ENCODE data around the gene SBNO1. TPM values are rescaled to one million over a fixed set of nuclear protein-coding genes. Genes with fewer than 3 reads are reported as not detected.

The SBNO1 gene
- total and polyA plus RNA-seq, 2 donors (not counting 3 experiments of a cell fraction or from before 2014, with no cell fraction given) = 4.8 to 34.2 TPM

DNA sequence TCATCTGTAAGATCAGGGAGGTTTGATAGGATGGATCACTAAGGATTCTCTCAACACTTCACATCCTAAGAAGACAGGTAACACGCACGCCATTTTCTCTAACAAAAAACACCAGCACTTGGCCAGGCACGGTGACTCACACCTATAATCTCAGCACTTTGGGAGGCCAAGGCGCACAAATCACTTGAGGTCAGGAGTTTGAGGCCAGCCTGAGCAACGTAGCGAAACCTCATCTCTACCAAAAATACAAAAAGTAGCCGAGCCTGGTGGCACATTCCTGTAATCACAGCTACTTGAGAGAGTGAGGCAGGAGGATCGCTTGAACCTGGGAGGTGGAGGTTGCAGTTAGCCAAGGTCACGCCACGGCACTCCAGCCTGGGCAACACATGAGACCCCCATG lies 82.5 kb downstream of the SBNO1 start:
- peaks cover 11% of the 10 kb centered on the region for H3K4me1 ChIP-seq (ENCODE audit: control insufficient read depth, extremely low read depth, insufficient read depth, low read length)
- H4K20me1 ChIP-seq (replicated peaks; ENCODE audit: control insufficient read depth, extremely low read depth, insufficient read depth, low read length) = no peaks in the 10 kb centered on the region
- no peak for DNase-seq (ENCODE audit: low read depth, low spot score)
- FAIRE-seq = no peak
- dilution Hi-C loops (cut with MboI; ENCODE audit: extremely low pct_ligation_motif_present, low sequenced_read_pairs) = loop anchor here (25.0 kb wide), 1 partner anchor 330 kb away; the partner anchor contains the start of gene DDX55
- BruUV-seq (replicated peaks) = no TSS peak
- H2AFZ ChIP-seq (ENCODE audit: low read depth, low read length) = no peak overlapping the region
- H3K9me3 ChIP-seq (replicated peaks; ENCODE audit: control insufficient read depth, insufficient read depth, low read length) = no peaks in the 10 kb centered on the region
- no peaks in the 10 kb centered on the region for H3K9me1 ChIP-seq (replicated peaks; ENCODE audit: control insufficient read depth, extremely low read depth, insufficient read depth, low read length)
- H3K79me2 ChIP-seq (ENCODE audit: control insufficient read depth, insufficient read depth, low read length) = no peaks in the 10 kb centered on the region
- H3K9ac ChIP-seq (replicated peaks; ENCODE audit: extremely low read depth, insufficient read depth, low read length) = no peak overlapping the region
- H3K4me2 ChIP-seq (ENCODE audit: insufficient read depth, low read length) = no peak overlapping the region
- ChIA-PET CTCF (interaction anchor here (1.4 kb wide), 1 partner anchor 300 kb away, joined by 3 read pairs; no protein-coding TSS in a partner anchor), POLR2A (no interaction called here)
- H3K27me3 ChIP-seq (ENCODE audit: control insufficient read depth in 2 of 2, insufficient read depth in 2 of 2, low read length in 2 of 2) = no peaks in the 10 kb centered on the region
- no peak overlapping the region for H3K4me3 ChIP-seq (replicated peaks in 1 of 3; ENCODE audit: insufficient read depth in 1 of 3, low read depth in 1 of 3, low read length in 3 of 3)
- no peaks in the 10 kb centered on the region for H3K36me3 ChIP-seq (ENCODE audit: control insufficient read depth in 2 of 2, extremely low read depth in 1 of 2, insufficient read depth in 2 of 2, low read length in 2 of 2)
- intact Hi-C loops (cut with micrococcal nuclease) = no loop called here
- TF ChIP-seq POLR2AphosphoS5 (IDR thresholded peaks at IDR 0.05; ENCODE audit: insufficient read depth, low read depth, low read length) (no peak), MYC (IDR thresholded peaks at IDR 0.05; ENCODE audit: low read depth, low read length) (no peak), JUN (IDR thresholded peaks at IDR 0.05; ENCODE audit: borderline replicate concordance, insufficient read depth, insufficient read length, low read depth) (no peak), FOS (IDR thresholded peaks at IDR 0.05; ENCODE audit: borderline replicate concordance, insufficient read depth, low read length) (no peak), EZH2 (IDR thresholded peaks at IDR 0.05; ENCODE audit: borderline replicate concordance, low read depth, low read length, severe bottlenecking) (no peak), GATA2 (IDR thresholded peaks at IDR 0.05; ENCODE audit: insufficient read depth, insufficient read length, low read depth, low read length) (no peak), POLR2A (IDR thresholded peaks at IDR 0.05; ENCODE audit: low read depth, low read length) (no peak)
- TF ChIP-seq, protein P1, sequence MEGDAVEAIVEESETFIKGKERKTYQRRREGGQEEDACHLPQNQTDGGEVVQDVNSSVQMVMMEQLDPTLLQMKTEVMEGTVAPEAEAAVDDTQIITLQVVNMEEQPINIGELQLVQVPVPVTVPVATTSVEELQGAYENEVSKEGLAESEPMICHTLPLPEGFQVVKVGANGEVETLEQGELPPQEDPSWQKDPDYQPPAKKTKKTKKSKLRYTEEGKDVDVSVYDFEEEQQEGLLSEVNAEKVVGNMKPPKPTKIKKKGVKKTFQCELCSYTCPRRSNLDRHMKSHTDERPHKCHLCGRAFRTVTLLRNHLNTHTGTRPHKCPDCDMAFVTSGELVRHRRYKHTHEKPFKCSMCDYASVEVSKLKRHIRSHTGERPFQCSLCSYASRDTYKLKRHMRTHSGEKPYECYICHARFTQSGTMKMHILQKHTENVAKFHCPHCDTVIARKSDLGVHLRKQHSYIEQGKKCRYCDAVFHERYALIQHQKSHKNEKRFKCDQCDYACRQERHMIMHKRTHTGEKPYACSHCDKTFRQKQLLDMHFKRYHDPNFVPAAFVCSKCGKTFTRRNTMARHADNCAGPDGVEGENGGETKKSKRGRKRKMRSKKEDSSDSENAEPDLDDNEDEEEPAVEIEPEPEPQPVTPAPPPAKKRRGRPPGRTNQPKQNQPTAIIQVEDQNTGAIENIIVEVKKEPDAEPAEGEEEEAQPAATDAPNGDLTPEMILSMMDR (IDR thresholded peaks at IDR 0.05; ENCODE audit: extremely low read depth in 1 of 2, insufficient read depth in 1 of 2, low read depth in 1 of 2, low read length in 2 of 2) = no peak
- TF ChIP-seq, protein P2, sequence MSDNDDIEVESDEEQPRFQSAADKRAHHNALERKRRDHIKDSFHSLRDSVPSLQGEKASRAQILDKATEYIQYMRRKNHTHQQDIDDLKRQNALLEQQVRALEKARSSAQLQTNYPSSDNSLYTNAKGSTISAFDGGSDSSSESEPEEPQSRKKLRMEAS (IDR thresholded peaks at IDR 0.05; ENCODE audit: insufficient read depth, insufficient read length) = no peak
- no peak overlapping the region for H3K27ac ChIP-seq (ENCODE audit: insufficient read depth, low read depth, low read length)
